SU-DHL-6 (cell line): Measurements from ENCODE around the gene KCTD19.

ENCODE experiments used
- H2AFZ ChIP-seq: fragments of 200-600 bp; sonication (generic); 2 replicates; pipeline ENCODE4 v1.6.1; 2014; ENCODE audit warnings: low read depth, mild to moderate bottlenecking, moderate library complexity, mixed read lengths, antibody characterized with exemption, low read length; ENCODE audit not compliant: severe bottlenecking
- H3F3A ChIP-seq: fragments of 200-600 bp; shearing (Covaris generic); 2 replicates; pipeline ENCODE4 v1.6.0; 2016; ENCODE audit warnings: antibody characterized with exemption, mild to moderate bottlenecking; ENCODE audit not compliant: insufficient read depth
- H3K27ac ChIP-seq: fragments of 200-600 bp; sonication (generic); 2 replicates; pipeline ENCODE4 v1.5.1; 2016; ENCODE audit warnings: low read depth, mild to moderate bottlenecking, low read length, moderate library complexity, mixed read lengths
- H3K27me3 ChIP-seq: fragments of 200-600 bp; sonication (generic), shearing (Covaris generic); 2 replicates; pipeline ENCODE4 v1.6.0; 2014; ENCODE audit warnings: mild to moderate bottlenecking, low read length
- H3K36me3 ChIP-seq: fragments of 200-600 bp; sonication (generic); 2 replicates; pipeline ENCODE4 v1.6.1; 2014; ENCODE audit warnings: mild to moderate bottlenecking, low read length, mixed read lengths
- H3K4me2 ChIP-seq: fragments of 300-600, 200-600 bp; shearing (Covaris generic), sonication (generic); 2 replicates; pipeline ENCODE4 v1.6.0; 2014; ENCODE audit warnings: low read length, low read depth, mild to moderate bottlenecking; ENCODE audit not compliant: poor library complexity, severe bottlenecking
- H3K4me3 ChIP-seq: fragments of 200-600 bp; sonication (generic); 2 replicates; pipeline ENCODE4 v1.5.1; 2014; ENCODE audit warnings: antibody characterized with exemption, low read length, mild to moderate bottlenecking, mixed read lengths; ENCODE audit not compliant: insufficient read depth, poor library complexity, severe bottlenecking
- H3K79me2 ChIP-seq: fragments of 200-600 bp; sonication (generic); 2 replicates; pipeline ENCODE4 v1.6.1; 2014; ENCODE audit warnings: mild to moderate bottlenecking, low read length, moderate library complexity; ENCODE audit not compliant: insufficient read depth
- H3K9ac ChIP-seq: fragments of 200-600 bp; sonication (generic); 2 replicates; pipeline ENCODE4 v1.7.0; 2014; ENCODE audit warnings: mild to moderate bottlenecking, low read length
- H3K9me2 ChIP-seq: fragments of 200-600 bp; sonication (generic); replicated peaks from 2 replicates; pipeline ENCODE4 v1.6.1; 2014; ENCODE audit warnings: low read length; ENCODE audit not compliant: insufficient read depth
- H3K9me3 ChIP-seq: fragments of 200-600 bp; sonication (generic); 2 replicates; pipeline ENCODE4 v1.6.1; 2014; ENCODE audit warnings: low read length, mixed read lengths; ENCODE audit not compliant: insufficient read depth
- H4K20me1 ChIP-seq: fragments of 200-600 bp; sonication (generic); 2 replicates; pipeline ENCODE4 v1.6.1; 2014; ENCODE audit warnings: low read depth, mild to moderate bottlenecking, antibody characterized with exemption, low read length, moderate library complexity, mixed read lengths
- CTCF ChIP-seq: fragments of 200-600 bp; sonication (generic); IDR thresholded peaks from one replicate; pipeline ENCODE4 v1.5.1; 2017; ENCODE audit warnings: antibody characterized with exemption, mild to moderate bottlenecking, low read length, moderate library complexity; ENCODE audit not compliant: insufficient read depth, poor library complexity, severe bottlenecking
- EZH2phosphoT487 ChIP-seq: fragments of 200-600 bp; sonication (generic), shearing (Covaris generic); conservative IDR thresholded peaks from 2 replicates; pipeline ENCODE4 v1.6.1; 2018; ENCODE audit warnings: mild to moderate bottlenecking, antibody characterized with exemption, low read length, moderate library complexity, mixed read lengths

The KCTD19 gene

DNA sequence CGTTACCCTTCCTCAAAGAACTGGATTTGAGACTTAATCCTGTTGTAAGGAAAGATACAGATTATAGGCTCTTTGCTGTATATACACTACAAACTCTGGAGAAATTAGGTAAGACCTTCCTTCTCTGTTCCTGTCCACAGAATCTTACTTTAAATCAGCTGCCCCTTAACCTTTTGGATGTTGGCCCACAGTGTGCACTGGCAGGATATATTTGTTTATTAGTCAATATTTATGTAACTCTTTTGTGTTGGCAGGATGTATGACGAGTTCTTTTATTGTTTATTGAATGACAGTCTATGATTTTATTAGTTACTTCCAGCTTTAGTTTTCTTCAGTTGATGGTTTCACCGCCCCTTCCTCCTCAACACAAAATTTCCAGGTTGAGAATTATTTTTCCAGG is 19.8 kb upstream of the KCTD19 start:
- Histone ChIP-seq H2AFZ (no peak overlapping the region), H4K20me1 (no peaks in the 10 kb centered on the region), H3K36me3 (no peaks in the 10 kb centered on the region), H3K9ac (no peak overlapping the region), H3K27me3 (no peaks in the 10 kb centered on the region), H3K79me2 (no peaks in the 10 kb centered on the region), H3K4me2 (no peak overlapping the region), H3F3A (no peaks in the 10 kb centered on the region), H3K4me3 (no peak overlapping the region), H3K9me3 (no peaks in the 10 kb centered on the region), H3K27ac (no peak overlapping the region), H3K9me2 (no peaks in the 10 kb centered on the region)
- TF ChIP-seq CTCF (no peak), EZH2phosphoT487 (no peak)

- H3K79me2 ChIP-seq = no peaks in the 10 kb centered on the region
- H3K9ac ChIP-seq = no peak overlapping the region
- no peaks in the 10 kb centered on the region for H3K9me3 ChIP-seq
- H3K4me3 ChIP-seq = no peak overlapping the region
- no peak for TF ChIP-seq CTCF
- no peaks in the 10 kb centered on the region for H3K36me3 ChIP-seq
- H3K9me2 ChIP-seq = no peaks in the 10 kb centered on the region
- H3K4me2 ChIP-seq = no peak overlapping the region
- no peak overlapping the region for H3K27ac ChIP-seq
- H3K27me3 ChIP-seq = no peaks in the 10 kb centered on the region
- no peaks in the 10 kb centered on the region for H3F3A ChIP-seq
- no peak overlapping the region for H2AFZ ChIP-seq
- no peaks in the 10 kb centered on the region for H4K20me1 ChIP-seq
Measured at GRCh38 chr16:67345401-67345800, 18.9 kb upstream of the KCTD19 start.

GRCh38 chr16:67342616-67343015 is 16.1 kb upstream of the KCTD19 start:
- no peak overlapping the region for H3K4me2 ChIP-seq
- no peak overlapping the region for H3K27ac ChIP-seq
- H3F3A ChIP-seq = no peaks in the 10 kb centered on the region
- H3K9me2 ChIP-seq = no peaks in the 10 kb centered on the region
- H3K9ac ChIP-seq = no peak overlapping the region
- no peak overlapping the region for H2AFZ ChIP-seq
- TF ChIP-seq CTCF (no peak), EZH2phosphoT487 (no peak)
- no peaks in the 10 kb centered on the region for H3K79me2 ChIP-seq
- no peaks in the 10 kb centered on the region for H3K27me3 ChIP-seq
- no peaks in the 10 kb centered on the region for H3K9me3 ChIP-seq
- no peak overlapping the region for H3K4me3 ChIP-seq
- H3K36me3 ChIP-seq = no peaks in the 10 kb centered on the region
- no peaks in the 10 kb centered on the region for H4K20me1 ChIP-seq

DNA sequence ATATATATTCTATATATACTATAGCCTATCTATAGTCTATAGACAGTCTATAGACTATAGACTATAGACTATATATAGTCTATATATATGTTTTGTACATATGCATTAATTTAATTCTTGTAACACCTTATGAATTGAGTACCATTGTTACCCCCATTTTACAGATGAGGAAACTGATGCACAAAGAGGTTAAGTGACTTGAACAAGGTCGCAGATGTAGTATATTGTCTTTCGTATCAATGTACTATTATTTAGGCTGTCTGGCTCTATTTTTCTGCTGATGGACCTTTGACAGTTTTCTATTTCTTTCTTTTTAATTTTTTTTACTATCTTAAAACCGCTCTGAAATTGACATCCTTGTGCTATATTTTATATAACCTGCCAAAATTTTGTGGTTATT is 14.7 kb upstream of the KCTD19 start:
- H3K4me2 ChIP-seq = no peak overlapping the region

More for the DNA sequence above, 14.7 kb upstream of the KCTD19 start:
- H3K9ac ChIP-seq = no peak overlapping the region
- H3K36me3 ChIP-seq = no peaks in the 10 kb centered on the region
- H3K9me3 ChIP-seq = no peaks in the 10 kb centered on the region
- H2AFZ ChIP-seq = no peak overlapping the region
- no peaks in the 10 kb centered on the region for H3K79me2 ChIP-seq
- no peaks in the 10 kb centered on the region for H3K27me3 ChIP-seq
- TF ChIP-seq CTCF = no peak
- no peak for TF ChIP-seq EZH2phosphoT487
- no peak overlapping the region for H3K4me3 ChIP-seq
- H3K27ac ChIP-seq = no peak overlapping the region
- H3K9me2 ChIP-seq = no peaks in the 10 kb centered on the region
- no peaks in the 10 kb centered on the region for H3F3A ChIP-seq
- no peaks in the 10 kb centered on the region for H4K20me1 ChIP-seq
